Activated CD4-positive, alpha-beta T cell treated with anti-CD3 and anti-CD28 coated beads for 48 hours (primary cell): Measurements from ENCODE around the gene ZNF76.
A peak's percentile ranks its signal among the peaks of the same experiment; 100 is the strongest.

Experiments
- DNase-seq: peaks from one replicate; pipeline ENCODE4 v3.0.0-alpha.2; 2020

ZNF76 gene

DNA sequence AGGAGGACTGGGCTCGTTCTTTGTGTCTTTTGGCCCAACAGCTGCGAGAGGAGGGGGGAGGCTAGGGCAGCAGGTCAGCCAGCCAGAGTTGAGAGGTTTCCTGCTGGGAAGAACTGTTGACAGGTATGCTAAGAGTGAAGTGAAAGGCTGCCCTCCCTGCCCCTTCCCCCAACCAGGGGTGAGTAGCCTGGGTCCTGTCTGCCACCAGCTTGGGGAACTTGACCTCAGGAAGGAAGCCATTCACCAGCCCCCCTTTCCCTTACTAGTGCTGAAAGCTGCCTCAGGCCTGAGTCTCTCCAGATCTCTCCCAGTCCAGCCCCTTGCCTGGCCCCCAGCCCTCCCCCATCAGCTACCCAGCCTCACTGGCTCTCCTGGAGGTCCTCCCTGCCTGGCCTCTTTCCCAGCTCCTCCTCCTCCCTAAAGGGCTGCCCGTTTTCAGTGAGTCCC, 20.7 kb upstream of the ZNF76 start:
- no peak for DNase-seq

DNA sequence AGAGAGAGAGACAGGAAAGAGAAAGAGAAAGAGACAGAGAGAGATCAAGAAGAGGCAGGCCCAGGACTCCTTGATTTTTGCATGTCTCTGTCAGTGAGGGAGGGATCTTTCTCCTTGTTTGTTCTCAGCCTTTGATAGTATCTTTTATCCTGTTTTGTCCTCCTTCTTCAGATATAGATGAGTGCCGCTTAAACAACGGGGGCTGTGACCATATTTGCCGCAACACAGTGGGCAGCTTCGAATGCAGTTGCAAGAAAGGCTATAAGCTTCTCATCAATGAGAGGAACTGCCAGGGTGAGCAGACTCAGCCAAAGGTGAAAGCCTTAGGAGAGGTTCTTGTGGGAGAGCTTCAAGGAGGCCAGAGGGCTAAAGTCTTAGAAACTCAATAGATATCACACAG, 20.0 kb upstream of the ZNF76 start:
- no peak for DNase-seq

GRCh38 chr6:35240838-35241801, 18.4 kb upstream of the ZNF76 start:
- DNase-seq, result peak; percentile 85

- no peak for DNase-seq
Observed at GRCh38 chr6:35242486-35242885, 17.0 kb upstream of the ZNF76 start.

DNA sequence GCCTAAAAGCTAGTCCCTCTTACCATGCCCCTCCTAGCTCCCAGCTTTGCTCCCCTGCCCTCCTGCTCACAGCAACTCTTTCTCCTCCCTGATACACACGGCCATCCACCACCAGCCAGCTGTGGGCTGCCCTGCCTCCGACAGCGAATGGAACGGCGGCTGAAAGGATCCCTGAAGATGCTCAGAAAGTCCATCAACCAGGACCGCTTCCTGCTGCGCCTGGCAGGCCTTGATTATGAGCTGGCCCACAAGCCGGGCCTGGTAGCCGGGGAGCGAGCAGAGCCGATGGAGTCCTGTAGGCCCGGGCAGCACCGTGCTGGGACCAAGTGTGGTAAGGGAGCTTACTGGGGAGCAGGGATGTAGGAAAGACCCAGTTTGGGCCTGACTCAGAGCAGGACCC, 16.6 kb upstream of the ZNF76 start:
- no peak for DNase-seq

GRCh38 chr6:35243386-35243958, 16.1 kb upstream of the ZNF76 start:
- DNase-seq, result no peak

- no peak for DNase-seq
Observed at GRCh38 chr6:35244551-35244950, 15.0 kb upstream of the ZNF76 start.

GRCh38 chr6:35247642-35248231, 11.8 kb upstream of the ZNF76 start:
- no peak for DNase-seq

DNA sequence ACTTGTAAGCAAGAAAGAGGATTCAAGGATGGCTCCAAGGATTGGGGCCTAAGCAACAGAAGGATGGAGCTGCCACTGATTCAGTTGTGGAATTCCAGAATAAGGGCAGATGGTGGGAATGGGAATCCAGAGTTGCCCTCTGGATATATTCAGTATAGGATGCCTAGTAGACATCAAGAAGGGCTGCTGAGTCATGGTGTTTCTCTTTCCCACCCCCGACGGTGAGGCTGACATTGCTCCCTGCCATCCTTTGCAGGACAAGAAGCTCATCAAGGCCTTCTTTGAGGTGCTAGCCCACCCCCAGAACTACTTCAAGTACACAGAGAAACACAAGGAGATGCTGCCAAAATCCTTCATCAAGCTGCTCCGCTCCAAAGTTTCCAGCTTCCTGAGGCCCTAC, 11.2 kb upstream of the ZNF76 start:
- no peak for DNase-seq

- DNase-seq, result no peak
Observed at GRCh38 chr6:35248965-35249364, 10.6 kb upstream of the ZNF76 start.

GRCh38 chr6:35251949-35252348, 7.6 kb upstream of the ZNF76 start:
- DNase-seq, result no peak

DNA sequence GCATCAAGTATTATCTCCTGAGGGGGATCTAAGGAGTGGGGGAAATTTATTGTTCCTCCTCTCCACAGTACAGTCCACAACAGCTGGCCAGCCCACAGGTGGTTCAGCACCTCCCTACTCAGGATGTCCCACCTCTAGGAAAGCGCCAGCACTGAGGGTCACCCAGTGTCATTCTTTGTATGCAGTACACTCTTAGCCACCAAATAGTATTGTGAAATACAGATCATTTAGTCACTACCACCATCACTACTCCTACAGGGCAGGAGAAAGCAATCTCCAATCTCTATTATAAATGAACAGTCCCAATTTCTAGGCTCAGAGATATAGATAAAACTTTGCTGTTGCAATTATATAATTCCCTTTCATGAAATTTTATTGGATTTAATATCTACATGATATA, 6.3 kb upstream of the ZNF76 start:
- no peak for DNase-seq

GRCh38 chr6:35258336-35258735, 1.2 kb upstream of the ZNF76 start:
- DNase-seq, result no peak

DNA sequence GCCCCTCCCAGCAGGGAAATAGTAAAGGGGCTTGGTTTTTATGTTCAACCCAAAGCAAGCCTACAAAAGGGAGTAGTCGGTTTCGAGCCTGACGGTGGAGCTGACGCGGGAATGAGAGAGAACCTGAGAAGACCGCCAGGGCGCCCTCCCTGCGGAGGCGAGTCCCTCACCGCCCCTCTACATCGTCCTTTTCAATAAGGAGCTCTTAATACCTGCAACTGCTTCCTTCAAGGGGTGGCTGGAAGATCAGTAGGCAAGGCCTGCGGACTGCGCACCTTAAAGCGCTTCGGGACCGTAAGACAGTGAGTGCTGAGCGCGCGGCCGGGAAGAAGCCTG, 709 bp upstream of the ZNF76 start:
- DNase-seq, result no peak

DNA sequence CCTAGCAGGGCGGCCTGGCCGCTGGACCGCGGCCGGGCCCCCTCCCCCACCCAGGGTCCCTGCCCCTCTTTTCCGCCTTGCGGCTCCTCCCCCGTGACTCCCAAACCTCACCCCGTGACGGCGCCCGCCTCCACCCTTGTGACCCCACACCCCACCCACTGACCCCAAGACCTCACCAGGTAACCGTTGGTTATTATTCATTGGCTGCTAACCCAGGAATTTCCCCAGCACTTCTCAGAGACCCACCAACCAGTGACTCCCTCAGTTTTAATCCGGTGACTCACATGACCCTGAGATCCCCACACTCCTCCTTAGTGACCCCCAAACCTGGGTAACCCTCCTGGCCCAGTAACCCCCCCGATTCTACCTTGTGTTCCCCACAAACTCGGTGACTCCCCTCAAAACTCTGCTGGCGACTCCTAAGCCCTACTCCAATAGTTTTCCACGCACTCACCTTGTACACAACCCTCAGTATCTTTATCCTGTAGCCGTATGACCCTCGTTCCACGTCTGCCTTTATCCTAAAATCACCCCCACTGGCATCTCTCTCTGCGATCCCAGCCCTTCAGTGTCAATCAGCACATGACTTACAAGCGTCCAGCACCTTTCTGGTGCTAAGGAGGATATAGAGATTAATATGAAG, 534 bp downstream of the ZNF76 start:
- DNase-seq, result peak; percentile 84

GRCh38 chr6:35260591-35261570, 1.3 kb downstream of the ZNF76 start:
- DNase-seq, result no peak

DNA sequence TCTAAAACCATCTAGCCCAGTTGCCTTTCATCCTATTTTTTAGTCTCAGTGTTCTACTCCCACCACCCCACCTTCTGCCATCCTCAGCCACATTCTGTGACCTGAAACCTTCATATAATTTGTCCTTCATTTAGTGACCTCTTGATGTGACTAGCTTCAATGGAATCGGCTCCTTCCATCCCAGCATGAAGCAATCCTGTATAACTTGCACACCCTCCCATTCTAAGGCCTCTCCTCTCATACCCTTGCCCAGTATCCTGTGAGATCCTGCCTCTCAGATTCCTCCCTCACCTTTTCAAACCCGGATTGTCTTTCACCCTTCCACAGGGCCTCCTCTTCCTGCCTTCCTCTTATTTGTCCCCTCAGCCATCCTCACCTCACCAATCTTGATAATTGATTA, 3.1 kb downstream of the ZNF76 start:
- DNase-seq, result no peak

- DNase-seq, result no peak
Observed at GRCh38 chr6:35264550-35265274, 5.2 kb downstream of the ZNF76 start.

DNA sequence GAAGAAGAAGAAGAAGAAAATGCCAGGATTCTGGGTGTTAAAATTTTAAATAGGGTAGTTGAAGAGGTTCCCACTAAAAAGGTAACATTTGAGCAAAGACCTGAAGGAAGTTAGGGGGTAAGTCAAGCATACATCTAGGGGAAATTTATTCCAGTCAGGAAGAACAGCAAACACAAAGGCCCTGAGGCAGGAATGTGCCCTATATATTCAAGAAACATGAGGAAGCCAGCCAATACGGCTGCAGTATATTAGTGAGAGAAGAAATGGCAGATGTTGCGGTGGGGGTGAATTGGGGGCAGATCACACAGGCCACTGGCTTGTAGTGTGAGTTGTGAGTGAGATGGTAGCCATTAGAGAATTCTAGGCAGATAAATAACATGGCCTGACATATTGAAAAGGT, 6.0 kb downstream of the ZNF76 start:
- no peak for DNase-seq

- DNase-seq, result no peak
Observed at GRCh38 chr6:35267446-35267845, 7.9 kb downstream of the ZNF76 start.

DNA sequence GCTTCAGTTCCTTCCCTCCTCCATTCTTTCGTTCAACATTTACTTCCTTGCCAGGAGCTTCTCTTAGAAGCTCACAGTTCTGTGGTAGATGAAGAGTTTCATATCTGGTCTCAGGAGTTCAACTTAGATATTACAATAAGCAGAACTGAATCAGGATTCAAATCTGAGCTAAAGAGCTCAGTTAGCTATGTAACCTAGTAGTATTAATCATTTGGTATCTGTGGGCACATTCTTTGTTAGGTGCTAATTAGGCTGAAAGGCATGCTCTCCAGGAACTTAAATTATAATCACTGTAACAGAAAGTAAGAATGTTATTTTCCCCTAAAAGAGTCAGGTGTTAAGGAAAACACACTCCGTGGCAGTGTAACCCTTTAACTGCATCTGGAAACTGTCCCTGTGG, 8.4 kb downstream of the ZNF76 start:
- no peak for DNase-seq

DNA sequence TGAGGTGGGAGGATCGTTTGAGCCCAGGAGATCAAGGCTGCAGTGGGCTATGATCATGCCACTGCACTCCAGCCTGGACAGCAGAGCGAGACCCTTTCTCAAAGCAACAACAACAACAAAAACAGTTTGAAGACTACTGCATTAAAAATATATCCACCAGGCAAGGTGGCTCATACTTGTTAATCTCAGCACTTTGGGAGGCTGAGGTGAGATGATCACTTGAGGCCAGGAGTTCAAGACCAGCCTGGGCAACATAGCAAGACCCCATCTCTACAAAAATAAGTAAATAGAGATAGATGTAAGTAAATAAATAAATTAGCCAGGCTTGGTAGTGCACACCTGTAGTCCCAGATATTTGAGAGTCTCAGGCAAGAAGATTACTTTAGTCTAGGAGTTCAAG, 12.5 kb downstream of the ZNF76 start:
- no peak for DNase-seq
